B cell (primary cell): ENCODE results near the gene LMAN1. TPM values are rescaled to one million over a fixed set of nuclear protein-coding genes. Genes with fewer than 3 reads are reported as not detected.

Experiments
- ATAC-seq: fragments of 200-7000 bp; cut with Tn5 transposase; one replicate; pipeline ENCODE4 v1.10.0; 2021; ENCODE audit warnings: low read depth, mild to moderate bottlenecking, moderate number of reproducible peaks, moderate library complexity
- CTCF ChIA-PET: fragments of 350-600 bp; sonication (Branson Sonifier 250); formaldehyde crosslinking; loops from one replicate; lab custom pipeline; 2021; ENCODE audit warnings: antibody characterized with exemption, inconsistent platforms; lab: Charles Lee
- POLR2A ChIA-PET: fragments of 350-600 bp; sonication (Branson Sonifier 250); formaldehyde crosslinking; loops from one replicate; lab custom pipeline; 2021; ENCODE audit warnings: antibody characterized with exemption; lab: Charles Lee
- DNase-seq: peaks from one replicate; pipeline ENCODE4 v3.0.0; 2013
- H2AFZ ChIP-seq: 2 replicates; pipeline ENCODE4 v1.6.1; 2012; ENCODE audit warnings: mild to moderate bottlenecking, low read depth, low read length; ENCODE audit not compliant: insufficient read depth, poor library complexity, severe bottlenecking
- H3K27ac ChIP-seq, 2 donors: 1 replicate in 1 of 2; 2 replicates in 1 of 2; pipeline ENCODE4 v1.5.1; 2012 to 2013; ENCODE audit warnings: low read length in 2 of 2, mild to moderate bottlenecking in 2 of 2, moderate library complexity in 1 of 2
- H3K27me3 ChIP-seq, 4 experiments: fragments of 200-600 bp in 1 of 4; sonication (generic) in 1 of 4; replicated peaks in 1 of 4; 1 replicate in 2 of 4; 2 replicates in 2 of 4; pipeline versions ENCODE4 v1.6.1 to v1.7.0; 2013 to 2016; ENCODE audit warnings: low read length in 3 of 4, mild to moderate bottlenecking in 2 of 4, mixed read lengths in 1 of 4, moderate library complexity in 1 of 4; ENCODE audit not compliant: insufficient read depth in 4 of 4, control insufficient read depth in 3 of 4; ENCODE audit errors: control extremely low read depth in 1 of 4
- H3K36me3 ChIP-seq, 2 experiments: replicated peaks in 1 of 2; 1 replicate in 1 of 2; 2 replicates in 1 of 2; pipeline versions ENCODE4 v1.6.1 to v1.7.1; 2013; ENCODE audit warnings: low read length in 1 of 2; ENCODE audit not compliant: insufficient read depth in 2 of 2, control insufficient read depth in 1 of 2; ENCODE audit errors: control extremely low read depth in 1 of 2, extremely low read depth in 1 of 2
- H3K4me1 ChIP-seq, 2 donors: fragments of 200-600 bp in 1 of 2; sonication (generic) in 1 of 2; 1 replicate in 1 of 2; 2 replicates in 1 of 2; pipeline versions ENCODE4 v1.5.1 to v1.6.1; 2013 to 2017; ENCODE audit warnings: low read length in 2 of 2; ENCODE audit not compliant: control insufficient read depth in 2 of 2, insufficient read depth in 2 of 2
- H3K4me2 ChIP-seq: replicated peaks from 2 replicates; pipeline ENCODE3; 2012; ENCODE audit warnings: mild to moderate bottlenecking, low read depth, low read length; ENCODE audit not compliant: poor library complexity, severe bottlenecking
- H3K4me3 ChIP-seq, 5 experiments: fragments of 200-600 bp in 1 of 5; sonication (generic) in 1 of 5; 1 replicate in 3 of 5; 2 replicates in 2 of 5; pipeline versions ENCODE4 v1.5.1 to v1.7.0; 2011 to 2016; ENCODE audit warnings: low read length in 4 of 5, mild to moderate bottlenecking in 4 of 5, low read depth in 2 of 5, control low read depth in 1 of 5, moderate library complexity in 1 of 5; ENCODE audit not compliant: insufficient read depth in 1 of 5; ENCODE audit errors: control extremely low read depth in 1 of 5, extremely low read depth in 1 of 5
- H3K79me2 ChIP-seq: fragments of 200-600 bp; sonication (generic); one replicate; pipeline ENCODE4 v1.6.0; 2016; ENCODE audit warnings: low read length; ENCODE audit not compliant: control insufficient read depth, insufficient read depth
- H3K9ac ChIP-seq: fragments of 200-600 bp; sonication (generic); 2 replicates; pipeline ENCODE4 v1.6.1; 2017; ENCODE audit warnings: mild to moderate bottlenecking, low read length, moderate library complexity
- H3K9me3 ChIP-seq, 3 donors: one replicate each; pipeline versions ENCODE4 v1.6.1 to v1.7.1; 2013; ENCODE audit warnings: low read length in 2 of 3; ENCODE audit not compliant: control insufficient read depth in 2 of 3, insufficient read depth in 1 of 3; ENCODE audit errors: control extremely low read depth in 1 of 3
- H4K20me1 ChIP-seq: 2 replicates; pipeline ENCODE4 v1.6.0; 2012; ENCODE audit warnings: mild to moderate bottlenecking, low read length; ENCODE audit not compliant: insufficient read depth, control insufficient read depth, poor library complexity, severe bottlenecking
- H3K27ac Mint-ChIP-seq: one replicate; pipeline ENCODE4 v1.8.0; 2021; ENCODE audit warnings: mixed read lengths
- H3K27me3 Mint-ChIP-seq: one replicate; pipeline ENCODE4 v1.8.0; 2021; ENCODE audit warnings: mixed read lengths
- H3K4me1 Mint-ChIP-seq: one replicate; pipeline ENCODE4 v1.8.0; 2021; ENCODE audit warnings: mixed read lengths
- H3K4me3 Mint-ChIP-seq: one replicate; pipeline ENCODE4 v1.8.0; 2021; ENCODE audit warnings: mixed read lengths
- H3K9me3 Mint-ChIP-seq: one replicate; pipeline ENCODE4 v1.8.0; 2022; ENCODE audit warnings: mixed read lengths; ENCODE audit not compliant: insufficient read depth
- EZH2 ChIP-seq: IDR thresholded peaks from 2 replicates; pipeline ENCODE4 v1.6.1; 2012; ENCODE audit warnings: borderline replicate concordance, low read depth, mild to moderate bottlenecking, moderate library complexity, low read length; ENCODE audit not compliant: insufficient read depth, poor library complexity, severe bottlenecking
- WGBS: methylation state at CpG from one replicate; pipeline ENCODE4 v1.1.5; 2013; ENCODE audit warnings: missing lambda C conversion rate; ENCODE audit not compliant: insufficient coverage; 5-methylcytosine and 5-hydroxymethylcytosine counted together
- intact Hi-C: fragments of 100-400 bp; cut with micrococcal nuclease; formaldehyde crosslinking; loops from one replicate; pipeline ENCODE4 v1.10.0; 2022
- polyA plus RNA-seq: library from polyadenylated mRNA; depleted of rRNA; stranded (reverse); fragments of >200 nt; gene quantifications from 2 replicates; pipeline ENCODE4 v1.2.3, GENCODE V29; 2012
- total RNA-seq, 2 donors: library from RNA; stranded (reverse); fragments of 120-200 nt in 1 of 2; gene quantifications; 1 replicate in 1 of 2; 2 replicates in 1 of 2; pipeline versions ENCODE4 v1.2.3 to v1.2.4, GENCODE V29; 2013 to 2022
- TF ChIP-seq, protein P1 (sequence below): fragments of 200-600 bp; IDR thresholded peaks from one replicate; pipeline ENCODE4 v1.8.0; 2022; ENCODE audit warnings: antibody characterized with exemption, mild to moderate bottlenecking

Gene LMAN1
- total and polyA plus RNA-seq, 2 donors (not counting 1 experiment from before 2014, with no cell fraction given) = 9.2 to 41.1 TPM

DNA sequence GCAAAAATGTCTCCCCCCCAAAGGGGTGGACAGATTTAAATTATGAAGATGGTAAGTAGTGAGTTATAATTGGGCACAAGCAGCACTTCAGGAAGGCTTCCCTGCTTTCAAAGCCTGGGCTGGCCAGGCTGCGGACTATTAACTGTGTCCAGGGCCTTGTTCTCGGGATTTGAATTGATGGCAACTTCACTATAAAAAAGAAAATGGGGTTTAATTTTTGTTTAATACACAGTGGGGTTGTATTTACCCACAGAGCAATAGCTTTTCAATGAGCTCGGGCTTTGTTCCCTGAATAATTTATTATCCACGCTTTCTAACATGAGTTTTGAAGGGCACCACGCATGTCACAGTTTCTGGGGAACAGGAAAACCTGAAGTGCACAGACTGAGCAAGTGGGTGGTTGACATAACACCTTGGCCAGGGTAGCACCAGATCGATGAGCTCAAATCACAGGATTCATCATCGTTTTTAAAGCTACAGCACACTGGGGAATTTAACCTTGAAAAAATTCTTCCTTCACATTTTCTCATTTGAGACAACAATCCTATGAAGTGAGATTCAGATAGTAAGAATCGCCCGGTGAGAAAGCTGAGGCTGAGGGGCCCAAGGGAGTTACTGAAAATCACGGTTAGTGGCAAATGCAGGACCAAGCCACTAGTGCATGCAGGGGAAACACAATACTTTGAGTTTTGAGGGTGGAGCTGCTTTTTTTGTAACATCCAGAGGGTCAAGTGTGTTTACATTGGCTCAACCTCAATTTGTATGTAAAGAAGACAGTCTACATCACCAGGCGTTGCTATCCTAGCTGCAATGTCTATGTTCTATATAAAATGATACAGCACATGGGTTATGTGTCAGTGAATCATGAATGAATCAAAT, 28.9 kb upstream of the LMAN1 start:
- Mint-ChIP-seq H3K4me3 (no peak overlapping the region), H3K27ac (no peak overlapping the region), H3K4me1 (no peaks in the 10 kb centered on the region), H3K27me3 (peaks cover 15% of the 10 kb centered on the region), H3K9me3 (no peaks in the 10 kb centered on the region)
- WGBS = 81% methylated on average over 7 of the region's 11 CpGs
- Histone ChIP-seq H3K4me2 (no peak overlapping the region), H3K27me3 (peaks cover 0 to under 1% (median 0%) of the 10 kb centered on the region in 4 experiments), H3K79me2 (no peaks in the 10 kb centered on the region), H3K4me1 (no peaks in the 10 kb centered on the region), H3K9ac (no peak overlapping the region), H2AFZ (no peak overlapping the region), H3K4me3 (no peak overlapping the region), H4K20me1 (no peaks in the 10 kb centered on the region), H3K27ac (no peak overlapping the region), H3K9me3 (no peaks in the 10 kb centered on the region), H3K36me3 (no peaks in the 10 kb centered on the region)
- ATAC-seq = no peak
- intact Hi-C loops = no loop called here
- DNase-seq = no peak
- ChIA-PET POLR2A (no interaction called here), CTCF (no interaction called here)
- no peak for TF ChIP-seq EZH2
- TF ChIP-seq, protein P1, sequence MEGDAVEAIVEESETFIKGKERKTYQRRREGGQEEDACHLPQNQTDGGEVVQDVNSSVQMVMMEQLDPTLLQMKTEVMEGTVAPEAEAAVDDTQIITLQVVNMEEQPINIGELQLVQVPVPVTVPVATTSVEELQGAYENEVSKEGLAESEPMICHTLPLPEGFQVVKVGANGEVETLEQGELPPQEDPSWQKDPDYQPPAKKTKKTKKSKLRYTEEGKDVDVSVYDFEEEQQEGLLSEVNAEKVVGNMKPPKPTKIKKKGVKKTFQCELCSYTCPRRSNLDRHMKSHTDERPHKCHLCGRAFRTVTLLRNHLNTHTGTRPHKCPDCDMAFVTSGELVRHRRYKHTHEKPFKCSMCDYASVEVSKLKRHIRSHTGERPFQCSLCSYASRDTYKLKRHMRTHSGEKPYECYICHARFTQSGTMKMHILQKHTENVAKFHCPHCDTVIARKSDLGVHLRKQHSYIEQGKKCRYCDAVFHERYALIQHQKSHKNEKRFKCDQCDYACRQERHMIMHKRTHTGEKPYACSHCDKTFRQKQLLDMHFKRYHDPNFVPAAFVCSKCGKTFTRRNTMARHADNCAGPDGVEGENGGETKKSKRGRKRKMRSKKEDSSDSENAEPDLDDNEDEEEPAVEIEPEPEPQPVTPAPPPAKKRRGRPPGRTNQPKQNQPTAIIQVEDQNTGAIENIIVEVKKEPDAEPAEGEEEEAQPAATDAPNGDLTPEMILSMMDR = no peak
